ENCODE data around the gene NFYA. TPM values are rescaled to one million over a fixed set of nuclear protein-coding genes. Genes with fewer than 3 reads are reported as not detected.
A peak's percentile ranks its signal among the peaks of the same experiment; 100 is the strongest.

Gene NFYA
- total and polyA plus RNA-seq, 2 of the 13 experiments (the other 11 are each of a cell fraction or from before 2014, with no cell fraction given) = 16.0 to 22.9 TPM

GRCh38 chr6:41073968-41074691 lies 1.4 kb downstream of the NFYA start (continued):
- 0 out of 2 replicates have a peak, but pooled peaks have one; percentile 18 for TF ChIP-seq ETV5 (CRISPR knock-in tag; IDR thresholded peaks at IDR 0.05; ENCODE audit: borderline replicate concordance)
- TF ChIP-seq TBX2 (CRISPR knock-in tag; IDR thresholded peaks at IDR 0.05; ENCODE audit: borderline replicate concordance) = no peak; the same call in 1 of the 2 replicates
- TF ChIP-seq ZIK1 (CRISPR knock-in tag; IDR thresholded peaks at IDR 0.05; ENCODE audit: borderline replicate concordance, low read depth) = no peak
- 0 out of 2 replicates have a peak, but pooled peaks have one; percentile 7 for TF ChIP-seq ZBTB37 (CRISPR knock-in tag; IDR thresholded peaks at IDR 0.05)
- no peak for TF ChIP-seq MXD1 (CRISPR knock-in tag; IDR thresholded peaks at IDR 0.05)
- 0 out of 2 replicates have a peak, but pooled peaks have one; percentile 47 for TF ChIP-seq ZNF44 (CRISPR knock-in tag; IDR thresholded peaks at IDR 0.05)
- TF ChIP-seq ZNF329 (CRISPR knock-in tag; IDR thresholded peaks at IDR 0.05; ENCODE audit: low read depth) = no peak
- TF ChIP-seq TFDP1 (CRISPR knock-in tag; IDR thresholded peaks at IDR 0.05; ENCODE audit: borderline replicate concordance) = 0 out of 2 replicates have a peak, but pooled peaks have one; percentile 35
- peak; percentile 18; the same call in 1 of the 2 replicates for TF ChIP-seq ZSCAN29 (CRISPR knock-in tag; conservative IDR thresholded peaks at IDR 0.05)
- peak; percentile 20; the same call in 1 of the 2 replicates for TF ChIP-seq IRF2 (CRISPR knock-in tag; IDR thresholded peaks at IDR 0.05)
- TF ChIP-seq CREB1 (IDR thresholded peaks at IDR 0.05) = no peak
- peak; percentile 75 for TF ChIP-seq CREB1 (CRISPR knock-in tag; IDR thresholded peaks at IDR 0.05)
- TF ChIP-seq MAX (IDR thresholded peaks at IDR 0.05) = 0 out of 2 replicates have a peak, but pooled peaks have one; percentile 28
- no peak for TF ChIP-seq ZNF503 (CRISPR knock-in tag; IDR thresholded peaks at IDR 0.05)
- no peak for TF ChIP-seq HOXA3 (CRISPR knock-in tag; IDR thresholded peaks at IDR 0.05)
- no peak; the same call in 1 of the 2 replicates for TF ChIP-seq ZNF644 (CRISPR knock-in tag; IDR thresholded peaks at IDR 0.05; ENCODE audit: low read depth)
- 0 out of 2 replicates have a peak, but pooled peaks have one; percentile 18 for TF ChIP-seq ARID5B (CRISPR knock-in tag; IDR thresholded peaks at IDR 0.05)
